ENCODE measurements around the gene CHCT1. TPM values are rescaled to one million over a fixed set of nuclear protein-coding genes. Genes with fewer than 3 reads are reported as not detected.
"Not testable (repeated sequence)": the region's sequence is repeated elsewhere in the genome, so short reads cannot be mapped to it uniquely, and the experiment has no call there.

CHCT1 gene
- total and polyA plus RNA-seq, 12 donors = 0.44 TPM; not detected in 11

DNA sequence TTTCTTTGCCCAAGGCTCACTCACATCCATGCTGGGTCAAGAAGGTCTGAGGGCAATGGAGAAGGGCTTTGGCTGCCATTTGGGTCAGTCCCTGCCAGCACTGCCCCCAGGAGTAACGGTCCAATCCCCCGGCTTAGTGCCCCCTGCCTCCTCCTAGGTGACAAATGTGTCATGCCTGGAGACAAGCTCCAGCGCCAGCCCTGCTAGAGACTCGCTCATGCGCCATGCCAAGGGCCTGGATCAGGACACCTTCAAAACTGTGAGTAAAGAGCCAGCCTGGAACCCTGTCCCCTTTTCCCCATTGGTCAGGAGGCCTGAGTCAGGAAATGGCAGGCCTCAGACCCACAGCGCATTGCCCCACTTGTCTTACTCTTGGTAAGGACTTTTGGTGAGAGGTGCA, 3.3 kb downstream of the CHCT1 start:
- ATAC-seq (no peak), DNase-seq (no peak)
- intact Hi-C loops (cut with DNase I) = loop anchor here in 2 of 10 donors (5.0 to 10.0 kb wide), 3 partner anchors 209 to 321 kb away; no protein-coding TSS in a partner anchor
- Histone ChIP-seq H3K4me3 (no peak overlapping the region), H3K9me3 (no peaks in the 10 kb centered on the region), H3K36me3 (no peaks in the 10 kb centered on the region), H3K4me1 (peaks cover 0 to 16% (median 11%) of the 10 kb centered on the region in 9 donors), H3K27me3 (no peaks in the 10 kb centered on the region), H3K27ac (no peak overlapping the region)
- WGBS, 2 donors = 91 to 93% methylated on average over 6 of the region's 6 CpGs
- TF ChIP-seq CTCF (IDR thresholded peaks at IDR 0.05) = no peak

GRCh38 chr17:60426596-60426995, 4.3 kb downstream of the CHCT1 start:
- H3K4me1 ChIP-seq = peaks cover 0 to 9% (median 1%) of the 10 kb centered on the region in 9 donors
- intact Hi-C loops (cut with DNase I) = loop anchor here in 2 of 10 donors (5.0 to 10.0 kb wide), 3 partner anchors 208 to 322 kb away; no protein-coding TSS in a partner anchor
- H3K4me3 ChIP-seq = no peak overlapping the region
- H3K27ac ChIP-seq = no peak overlapping the region
- H3K27me3 ChIP-seq = no peaks in the 10 kb centered on the region
- TF ChIP-seq CTCF (IDR thresholded peaks at IDR 0.05) = no peak
- no peaks in the 10 kb centered on the region for H3K9me3 ChIP-seq
- WGBS, 2 donors = 75 to 90% methylated on average over 10 of the region's 10 CpGs
- DNase-seq (no peak), ATAC-seq (no peak)
- H3K36me3 ChIP-seq = no peaks in the 10 kb centered on the region

DNA sequence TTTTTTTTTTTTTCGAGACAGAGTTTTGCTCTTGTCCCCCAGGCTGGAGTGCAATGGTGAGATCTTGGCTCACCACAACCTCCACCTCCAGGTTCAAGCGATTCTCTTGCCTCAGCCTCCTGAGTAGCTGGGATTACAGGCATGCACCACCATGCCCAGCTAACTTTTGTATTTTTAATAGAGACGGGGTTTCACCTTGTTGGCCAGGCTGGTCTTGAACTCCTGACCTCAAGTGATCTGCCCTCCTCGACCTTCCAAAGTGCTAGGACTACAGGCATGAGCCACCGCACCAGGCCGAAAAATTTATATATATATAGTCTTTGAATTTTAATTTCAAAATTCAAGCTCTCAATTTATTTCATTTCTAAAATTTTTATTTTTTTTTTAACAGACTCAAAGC, 6.2 kb downstream of the CHCT1 start:
- not testable (repeated sequence) for DNase-seq, H3K27me3 ChIP-seq, H3K36me3 ChIP-seq, ATAC-seq, H3K27ac ChIP-seq, H3K4me3 ChIP-seq, H3K9me3 ChIP-seq, H3K4me1 ChIP-seq
- intact Hi-C loops (cut with DNase I) = loop anchor here in 2 of 10 donors (5.0 to 10.0 kb wide), 3 partner anchors 206 to 324 kb away; no protein-coding TSS in a partner anchor
- whole genome bisulfite sequencing, 2 donors = 79 to 92% methylated on average over 6 of the region's 6 CpGs

- not testable (repeated sequence) for H3K36me3 ChIP-seq, H3K27ac ChIP-seq, H3K27me3 ChIP-seq, H3K4me3 ChIP-seq, ATAC-seq, H3K4me1 ChIP-seq, H3K9me3 ChIP-seq, DNase-seq
- intact Hi-C loops (cut with DNase I) = loop anchor here in 8 of 10 donors (10.0 kb wide), 5 partner anchors 196 to 326 kb away; partner anchors contain the start of gene CA4 (in 3 of the 8)
- WGBS, 2 donors = 89 to 90% methylated on average over 7 of the region's 7 CpGs
These were observed 8.3 kb downstream of the CHCT1 start for GRCh38 chr17:60430561-60430960.

DNA sequence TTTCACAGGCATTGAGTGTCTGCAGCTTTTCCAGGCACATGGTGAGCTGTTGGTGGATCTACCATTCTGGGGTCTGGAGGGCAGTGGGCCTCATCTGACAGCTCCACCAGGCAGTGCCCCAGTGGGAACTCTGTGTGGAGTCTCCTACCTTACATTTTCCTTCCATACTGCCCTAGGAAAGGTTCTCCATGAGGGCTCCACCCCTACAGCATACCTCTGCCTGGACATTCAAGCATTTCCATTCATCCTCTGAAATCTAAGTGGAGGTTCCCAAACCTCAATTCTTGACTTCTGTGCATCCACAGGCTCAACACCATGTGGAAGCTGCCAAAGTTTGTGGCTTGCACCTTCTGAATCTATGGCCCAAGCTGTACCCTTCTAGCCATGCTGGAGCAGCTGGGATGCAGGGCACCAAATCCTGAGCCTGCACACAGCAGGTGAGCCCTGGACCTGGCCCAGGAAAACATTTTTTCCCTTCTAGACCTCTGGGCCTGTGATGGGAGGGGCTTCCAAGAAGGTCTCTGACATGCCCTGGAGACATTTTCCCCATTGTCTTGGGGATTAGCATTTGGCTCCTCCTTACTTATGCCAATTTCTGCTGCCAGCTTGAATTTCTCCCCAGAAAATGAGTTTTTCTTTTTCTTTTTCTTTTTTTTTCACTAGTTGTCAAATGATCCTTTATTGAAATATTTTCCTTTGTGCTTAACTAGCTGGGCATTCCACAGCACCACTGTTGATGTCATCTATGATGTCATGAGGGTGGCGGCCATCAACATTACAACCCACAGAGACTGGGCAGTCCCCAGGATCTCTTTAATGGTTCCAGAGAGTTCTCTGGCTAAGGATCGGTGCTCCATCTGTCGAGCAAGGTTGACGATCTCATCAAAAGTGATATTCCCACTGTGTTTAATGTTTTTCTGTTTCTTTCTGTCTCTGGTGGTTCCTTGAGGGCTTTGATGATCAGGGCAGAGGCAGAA, 11.0 kb downstream of the CHCT1 start:
- H3K27me3 ChIP-seq, ATAC-seq, H3K27ac ChIP-seq, H3K36me3 ChIP-seq, H3K4me3 ChIP-seq, H3K4me1 ChIP-seq, H3K9me3 ChIP-seq, DNase-seq: not testable (repeated sequence)
- WGBS, 2 donors = 91 to 92% methylated on average over 4 of the region's 4 CpGs
- intact Hi-C loops (cut with DNase I) = loop anchor here in 8 of 10 donors (10.0 kb wide), 5 partner anchors 199 to 329 kb away; partner anchors contain the start of gene CA4 (in 3 of the 8)
